NCI-H82 treated with DMSO at 0.1 percent for 48 hours (cell line): ENCODE measurements around the gene HOMEZ.
"Not testable (repeated sequence)": the region's sequence is repeated elsewhere in the genome, so short reads cannot be mapped to it uniquely, and the experiment has no call there.

Experiments
- DNase-seq: peaks from one replicate; lab custom pipeline; 2025; ENCODE audit not compliant: unreplicated experiment; lab: John Stamatoyannopoulos, UW

Gene HOMEZ

DNA sequence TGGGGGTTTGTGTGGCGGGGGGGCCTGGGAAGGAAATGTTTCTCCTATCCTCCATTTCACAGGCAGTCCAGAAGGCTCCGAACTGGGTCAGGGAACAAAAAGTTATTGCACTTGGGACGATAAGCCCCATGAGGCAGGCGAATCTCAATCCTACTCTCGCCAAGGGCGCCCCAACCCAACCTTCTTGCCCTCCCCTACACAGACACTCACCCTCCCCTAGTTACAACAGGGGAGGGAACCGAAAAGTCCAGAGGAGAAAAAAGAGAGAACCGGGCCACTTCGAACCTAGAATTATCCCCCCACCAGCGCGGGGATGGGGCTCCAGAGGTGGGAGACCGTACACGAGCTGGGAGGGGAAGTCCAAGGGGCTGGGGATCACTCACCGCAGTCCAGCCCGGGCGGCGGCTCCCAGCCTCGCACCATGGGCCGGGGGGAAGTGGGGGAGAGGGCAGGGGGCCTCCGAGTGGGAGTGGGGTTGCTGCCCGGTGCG is 357 bp downstream of the HOMEZ start:
- no peak for DNase-seq

DNA sequence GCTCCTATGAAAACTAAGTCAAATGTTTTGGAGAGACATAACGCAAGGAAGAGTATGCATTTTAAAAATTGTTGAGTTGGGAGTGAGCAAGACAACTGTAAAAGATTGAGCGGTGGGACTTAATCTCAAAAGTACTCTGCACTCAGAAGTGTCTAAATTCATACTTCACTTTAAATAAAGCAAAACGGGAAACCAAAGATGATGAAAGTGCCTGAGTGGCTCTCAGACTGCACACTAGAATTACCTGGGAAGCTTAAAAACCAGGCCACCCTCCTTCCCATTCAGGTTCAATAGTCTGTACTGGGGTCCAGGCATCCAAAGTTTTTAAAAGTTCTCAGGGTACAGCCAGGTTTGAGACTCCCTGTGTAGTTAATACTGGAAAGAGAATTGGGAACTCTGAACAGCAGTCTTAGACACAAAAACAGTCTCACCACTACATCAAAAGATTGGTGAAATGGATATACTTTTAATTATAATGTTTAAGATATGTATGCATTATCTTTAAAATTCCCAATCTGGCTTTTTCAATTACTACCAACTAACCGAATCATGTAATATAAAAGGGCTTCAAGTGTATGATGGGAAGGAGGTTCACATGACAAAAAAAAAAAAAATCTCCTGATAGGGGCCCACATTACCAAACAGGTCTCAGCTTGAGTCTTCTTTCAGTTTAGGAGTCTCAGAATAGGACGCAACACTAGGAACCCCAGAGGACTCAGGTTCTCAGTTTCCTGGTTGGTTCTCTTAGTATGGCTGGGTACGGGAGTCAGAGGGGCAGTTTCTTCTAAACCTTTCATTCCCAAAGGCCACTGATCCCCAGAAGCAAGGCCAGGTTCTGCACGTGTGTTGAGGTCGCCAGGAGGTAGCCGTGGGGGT is 1.0 kb downstream of the HOMEZ start:
- peak; percentile 72 for DNase-seq

DNA sequence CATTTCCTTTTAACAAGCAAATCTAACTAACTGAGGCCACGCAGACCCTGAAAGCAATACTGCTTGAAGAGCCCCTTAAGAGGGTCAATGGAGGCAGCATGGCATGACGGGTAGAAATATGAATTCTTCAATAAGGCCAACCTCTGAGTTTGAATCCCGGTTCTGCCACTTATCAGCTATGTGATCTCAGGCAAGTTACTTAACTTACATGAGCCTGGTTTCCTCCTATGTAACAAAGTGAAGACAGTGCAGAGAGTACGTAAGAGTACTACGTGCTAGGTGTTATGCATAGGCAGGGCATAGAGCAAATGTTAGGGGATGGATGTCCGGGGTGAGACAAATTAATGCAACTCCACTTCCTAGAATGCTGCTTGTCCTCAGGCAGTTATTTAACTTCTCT is 4.7 kb downstream of the HOMEZ start:
- DNase-seq, result no peak

DNA sequence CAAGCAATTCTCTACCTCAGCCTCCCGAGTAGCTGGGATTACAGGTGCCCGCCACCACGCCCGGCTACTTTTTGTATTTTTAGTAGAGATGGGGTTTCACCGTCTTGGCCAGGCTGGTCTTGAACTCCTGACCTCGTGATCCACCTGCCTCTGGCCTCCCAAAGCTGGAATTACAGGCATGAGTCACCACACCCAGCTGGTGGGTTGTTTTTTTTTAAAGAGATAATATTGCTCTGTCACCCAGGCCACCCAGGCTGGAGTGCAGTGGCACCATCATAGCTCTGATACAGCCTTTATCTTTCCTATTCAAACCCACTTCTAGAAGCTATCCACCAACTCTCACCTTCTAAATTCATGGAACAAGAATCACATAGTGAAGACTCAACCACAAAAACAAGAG is 8.0 kb downstream of the HOMEZ start:
- not testable (repeated sequence) for DNase-seq

DNA sequence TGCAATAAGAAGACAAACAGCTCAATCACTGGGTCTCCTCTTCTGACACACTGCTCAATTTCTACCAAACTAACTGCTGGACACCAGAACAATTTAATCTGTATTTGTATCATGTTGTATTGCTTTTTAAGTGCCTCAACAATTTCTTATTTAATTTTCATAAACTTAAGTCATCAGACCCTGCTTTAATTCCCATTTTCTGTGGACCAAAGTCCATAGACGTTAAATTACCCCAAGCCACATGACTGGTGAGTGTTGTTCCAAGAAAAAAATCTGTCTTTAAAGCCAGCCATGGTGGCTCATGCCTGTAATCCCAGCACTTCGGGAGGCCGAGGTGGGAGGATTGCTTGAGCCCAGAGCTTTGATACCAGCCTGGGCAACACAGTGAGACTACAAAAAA is 8.7 kb downstream of the HOMEZ start:
- no peak for DNase-seq

DNA sequence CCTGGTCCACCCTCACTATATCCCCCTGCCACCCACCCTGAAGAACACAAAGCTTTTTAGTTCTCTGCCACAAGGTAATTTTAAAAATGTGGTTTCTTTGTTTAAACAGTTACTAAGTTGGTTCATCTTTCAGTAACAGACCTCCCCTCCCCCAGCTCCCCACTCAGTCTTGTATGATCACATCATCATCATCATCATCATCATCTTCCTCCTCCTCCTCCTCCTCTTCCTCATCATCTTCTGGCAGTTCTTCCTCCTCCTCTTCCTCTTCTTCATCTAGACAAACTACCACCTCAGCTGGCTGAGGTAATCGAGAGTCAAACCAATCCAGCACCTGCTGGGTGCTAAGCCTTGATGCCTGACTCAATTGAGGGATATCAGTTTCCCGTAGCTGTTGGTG is 10.5 kb downstream of the HOMEZ start:
- DNase-seq, result no peak

DNA sequence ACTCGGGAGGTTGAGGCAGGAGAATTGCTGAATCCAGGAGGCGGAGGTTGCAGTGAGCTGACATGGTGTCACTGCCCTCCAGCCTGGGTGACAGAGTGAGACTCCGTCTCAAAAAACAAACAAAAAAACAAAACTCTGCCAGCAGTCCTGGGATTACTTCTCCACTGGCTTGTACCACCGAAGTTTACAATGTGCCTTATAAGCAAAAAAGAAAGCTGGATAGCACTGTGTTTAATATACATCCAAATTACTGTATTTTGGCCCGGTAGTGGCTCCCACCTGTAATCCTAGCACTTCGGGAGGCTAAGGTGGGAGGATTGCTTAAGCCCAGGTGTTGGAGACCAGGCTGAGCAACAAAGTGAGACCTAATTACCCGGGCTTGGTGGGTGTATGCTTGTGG is 16.7 kb downstream of the HOMEZ start:
- DNase-seq, result no peak

DNA sequence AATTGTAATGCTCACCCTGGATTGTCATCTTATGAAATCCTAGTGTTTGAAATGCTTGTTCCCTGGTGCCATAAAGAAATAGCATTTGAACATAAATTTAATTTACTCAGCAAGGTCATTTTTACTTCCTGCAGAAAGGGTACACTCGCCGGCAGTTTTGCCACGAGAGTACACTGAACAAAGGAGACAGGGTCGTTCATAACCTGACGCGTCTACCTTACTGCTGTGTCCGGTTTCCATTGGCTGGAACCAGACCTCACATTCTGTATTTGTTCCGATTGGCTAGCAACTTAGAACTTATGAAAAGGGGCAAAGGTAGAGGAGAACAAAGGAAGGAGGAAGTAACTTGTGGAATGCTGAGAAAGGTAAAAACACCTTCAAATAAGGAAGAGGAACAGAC is 25.1 kb downstream of the HOMEZ start:
- DNase-seq, result not testable (repeated sequence)

DNA sequence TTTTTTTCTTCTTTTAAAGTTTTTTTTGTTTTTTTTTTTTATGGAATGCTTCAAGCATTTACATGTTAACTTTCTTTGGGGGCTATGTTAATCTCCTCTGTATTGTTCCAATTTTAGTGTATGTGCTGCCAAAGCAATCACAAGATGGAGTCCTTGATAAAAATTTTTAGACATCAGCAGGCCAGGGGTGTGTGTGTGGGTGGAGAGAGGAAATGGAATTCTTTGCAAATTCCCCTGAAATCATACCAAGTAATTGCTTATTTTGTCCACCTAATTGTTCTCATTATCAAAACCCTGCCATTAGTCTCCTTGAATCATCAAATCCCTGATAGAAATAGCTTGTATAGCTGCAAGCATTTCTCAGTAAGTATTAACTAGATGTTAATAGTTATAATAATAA is 26.5 kb downstream of the HOMEZ start:
- DNase-seq, result no peak

DNA sequence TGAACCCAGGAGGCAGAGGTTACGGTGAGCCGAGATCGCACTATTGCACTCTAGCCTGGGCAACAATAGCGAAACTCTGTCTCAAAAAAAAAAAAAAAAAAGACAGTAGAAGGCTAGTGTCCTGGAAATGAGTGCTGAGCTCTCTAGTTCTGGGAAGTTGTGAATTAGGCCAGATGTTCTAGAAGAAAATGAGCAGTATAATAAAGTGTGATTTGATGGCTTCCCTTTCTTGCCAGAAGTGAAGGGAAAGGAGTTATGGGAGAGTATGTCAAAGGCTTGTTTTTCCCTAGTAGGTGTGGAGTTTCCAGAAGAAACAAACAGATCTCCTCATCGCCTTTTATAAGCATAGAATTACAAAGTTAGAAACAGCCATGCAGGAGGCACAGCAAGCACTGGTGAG is 27.7 kb downstream of the HOMEZ start:
- DNase-seq, result no peak

DNA sequence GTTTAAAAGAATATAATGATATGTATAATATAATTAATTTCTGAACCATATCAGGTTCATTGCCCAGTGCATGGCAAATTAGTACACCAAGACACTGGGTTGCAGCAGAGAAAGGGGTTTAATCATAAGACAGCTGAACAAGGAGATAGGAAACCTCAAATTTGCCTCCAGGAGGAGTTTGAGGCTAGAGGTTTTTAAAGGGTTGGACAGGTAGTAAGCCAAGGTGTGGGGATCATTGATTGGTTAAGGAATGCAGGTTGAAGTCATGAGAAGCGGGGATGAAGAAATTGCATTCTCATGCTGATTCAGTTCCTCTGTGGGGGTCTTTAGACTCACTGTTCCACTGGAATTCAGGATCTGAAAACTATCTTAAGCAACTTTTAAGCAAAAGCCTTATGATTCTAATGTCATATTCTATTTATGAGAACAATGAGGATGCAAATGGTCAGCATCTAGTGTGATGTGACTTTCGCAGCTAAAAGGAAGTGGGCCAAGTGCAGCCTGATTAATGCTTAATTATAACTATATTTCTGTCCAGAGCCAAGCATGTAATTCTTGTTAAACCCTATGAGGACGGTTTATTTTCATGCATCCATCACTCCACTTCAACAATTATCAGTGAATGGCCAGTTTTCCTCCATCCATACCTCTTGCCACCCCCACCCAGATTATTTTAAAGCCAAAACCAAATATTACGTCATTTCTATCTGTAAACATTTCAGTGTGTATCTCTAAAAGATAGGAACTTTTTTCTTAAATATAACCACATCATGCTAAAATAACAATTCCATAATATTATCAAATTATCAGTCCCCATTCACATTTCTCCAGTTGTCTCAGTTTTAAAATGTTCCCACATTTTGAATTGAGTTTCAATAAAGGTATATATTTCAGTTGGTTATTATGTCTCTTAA is 33.3 kb downstream of the HOMEZ start:
- no peak for DNase-seq

DNA sequence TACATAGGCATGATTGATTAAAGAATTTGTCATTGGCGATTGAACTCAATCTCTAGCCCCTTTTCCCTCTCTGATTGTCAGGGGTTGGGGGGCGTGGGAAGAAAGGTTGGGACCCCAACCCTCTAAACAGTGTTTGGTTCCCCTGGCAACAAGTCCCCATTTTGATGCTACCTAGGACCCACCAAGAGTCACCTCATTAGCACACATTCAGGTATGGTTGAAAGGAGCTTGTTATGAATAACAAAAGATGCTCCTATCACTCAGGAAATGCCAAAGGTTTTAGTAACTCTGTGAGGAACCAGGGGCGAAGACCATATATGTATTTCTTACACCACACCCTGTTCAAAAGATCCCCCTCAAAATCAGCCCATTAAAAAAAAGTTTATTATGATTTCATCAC is 33.9 kb downstream of the HOMEZ start:
- DNase-seq, result no peak

DNA sequence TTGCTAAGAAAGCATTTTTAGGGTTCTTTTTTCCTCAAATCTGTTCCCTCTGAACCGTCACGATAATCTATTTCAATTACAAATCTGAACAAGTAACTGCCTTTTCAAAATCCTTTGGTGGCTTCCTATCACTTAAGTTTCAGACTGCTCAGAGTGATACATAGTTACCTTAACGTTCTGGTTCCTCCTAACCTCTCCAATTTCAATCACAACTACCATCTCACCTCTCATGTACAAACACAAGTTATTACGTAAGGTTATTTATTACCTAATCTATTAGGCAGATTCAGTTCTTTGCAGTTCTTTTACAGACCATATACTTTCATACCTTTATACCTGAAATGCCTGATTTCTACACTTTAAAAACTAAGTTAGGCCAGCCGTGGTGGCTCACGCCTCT is 36.1 kb downstream of the HOMEZ start:
- DNase-seq, result no peak

DNA sequence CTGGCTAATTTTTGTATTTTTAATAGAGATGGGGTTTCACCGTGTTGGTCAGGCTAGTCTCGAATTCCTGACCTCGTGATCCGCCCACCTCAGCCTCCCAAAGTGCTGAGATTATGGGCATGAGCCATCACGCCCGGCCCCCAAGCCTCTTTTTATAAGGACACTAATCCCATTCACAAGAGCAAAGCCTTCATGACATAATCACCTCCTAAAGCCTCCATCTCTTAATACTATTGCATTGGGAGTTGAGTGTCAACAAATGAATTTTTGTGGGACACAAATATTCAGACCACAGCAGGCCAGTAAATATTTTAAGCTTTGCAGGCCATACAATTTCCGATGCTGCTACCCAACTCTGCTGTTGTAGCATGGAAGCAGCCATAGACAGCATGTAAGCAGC is 37.3 kb downstream of the HOMEZ start:
- peak; percentile 94 for DNase-seq

DNA sequence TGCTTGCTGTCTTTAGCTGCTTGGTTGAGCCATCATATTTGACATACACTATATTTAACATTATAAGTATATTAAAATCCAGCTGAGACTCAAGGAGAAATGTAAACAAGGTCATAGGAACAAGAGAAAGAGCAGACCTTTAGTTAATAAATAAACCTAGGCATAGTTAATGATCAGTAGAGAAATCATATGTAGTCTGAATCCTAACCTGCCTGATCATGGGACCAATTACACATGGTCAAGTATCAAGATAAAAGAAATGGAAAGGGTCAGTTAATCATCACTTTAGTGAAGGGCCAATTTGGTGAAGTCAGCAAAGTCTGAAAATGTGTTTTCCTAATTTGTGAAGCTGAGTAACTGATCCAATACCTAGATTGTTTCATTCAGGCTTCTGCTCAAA is 40.6 kb downstream of the HOMEZ start:
- DNase-seq, result no peak

DNA sequence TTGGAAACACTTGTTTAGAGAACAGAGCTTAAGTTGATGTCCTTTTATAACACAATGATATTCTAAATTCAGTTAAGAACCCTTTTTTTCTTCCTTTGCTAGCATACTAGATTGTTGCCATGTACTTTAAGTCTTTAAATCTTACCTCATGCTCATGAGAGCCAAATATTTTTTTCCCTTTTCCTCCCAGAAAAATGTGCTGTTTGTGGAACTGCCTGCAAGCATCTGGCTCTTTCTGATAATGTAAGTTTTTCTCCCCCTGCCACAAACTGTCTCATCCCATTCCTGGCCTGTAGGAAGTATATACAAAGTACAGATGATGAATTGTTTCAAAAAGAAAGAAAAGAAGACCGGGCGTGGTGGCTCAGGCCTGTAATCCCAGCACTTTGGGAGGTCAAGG is 42.9 kb downstream of the HOMEZ start:
- DNase-seq, result no peak

DNA sequence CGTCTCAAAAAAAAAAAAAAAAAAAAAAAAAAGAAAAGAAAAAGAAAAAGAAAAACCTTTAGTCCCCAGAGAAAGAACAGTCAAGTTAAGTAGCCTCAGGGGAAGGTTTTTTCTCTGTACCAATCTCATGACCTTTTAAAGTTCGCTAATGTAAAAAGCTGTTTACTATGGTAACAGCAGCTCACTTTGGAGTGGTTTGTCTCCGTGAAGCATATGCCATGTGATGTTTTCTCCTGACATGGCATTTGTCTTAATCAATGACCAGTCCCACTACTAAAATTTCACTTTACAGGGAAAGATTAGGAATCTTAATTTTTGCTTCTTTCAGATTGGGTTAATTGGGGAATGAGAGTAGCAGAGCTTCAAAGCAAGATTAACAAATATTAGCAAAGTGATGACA is 43.9 kb downstream of the HOMEZ start:
- DNase-seq, result no peak

DNA sequence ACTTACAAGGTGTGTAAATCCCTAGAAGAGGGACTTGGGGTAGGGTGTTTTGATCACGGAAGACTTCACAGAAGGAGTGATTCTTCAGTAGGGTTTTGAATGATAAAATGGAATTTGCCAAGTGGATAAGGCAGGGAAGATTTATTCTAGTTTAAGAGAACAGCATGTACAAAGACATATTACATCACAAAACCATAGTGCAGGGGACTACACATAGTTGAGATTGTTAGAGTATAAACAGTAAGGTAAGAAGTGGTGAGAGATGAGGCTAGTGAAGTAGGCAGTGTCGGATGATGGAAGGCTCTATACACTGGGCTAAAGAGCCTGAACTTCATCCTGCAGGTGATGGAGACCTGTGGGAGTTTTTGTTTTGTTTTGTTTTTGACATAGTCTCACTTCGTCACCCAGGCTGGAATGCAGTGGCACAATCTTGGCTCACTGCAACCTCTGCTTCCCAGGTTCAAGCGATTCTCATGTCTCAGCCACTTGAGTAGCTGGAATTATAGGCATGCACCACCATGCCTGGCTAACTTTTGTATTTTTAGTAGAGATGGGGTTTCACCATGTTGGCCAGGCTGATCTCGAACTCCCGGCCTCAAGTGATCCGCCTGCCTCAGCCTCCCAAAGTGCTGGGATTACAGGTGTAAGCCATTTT is 44.7 kb downstream of the HOMEZ start:
- DNase-seq, result not testable (repeated sequence)

DNA sequence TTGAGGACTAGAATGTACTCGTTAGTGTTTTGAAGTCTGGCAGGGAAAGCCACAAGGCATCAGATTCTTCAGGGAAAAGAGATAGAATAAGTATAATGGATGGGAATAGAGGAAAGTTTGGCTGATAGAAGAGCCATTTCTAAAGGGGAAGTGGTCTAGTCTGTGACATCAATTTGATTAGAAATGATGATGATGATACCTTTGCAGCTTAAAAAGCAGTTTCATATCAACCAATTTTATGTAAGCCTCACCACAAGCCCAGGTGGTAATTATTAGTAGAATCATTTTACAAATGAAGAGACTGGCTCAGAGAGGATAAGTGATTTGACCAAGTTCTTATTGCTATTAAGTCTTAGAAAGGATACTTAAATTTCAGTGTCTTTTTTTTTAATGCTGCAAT is 45.3 kb downstream of the HOMEZ start:
- no peak for DNase-seq

DNA sequence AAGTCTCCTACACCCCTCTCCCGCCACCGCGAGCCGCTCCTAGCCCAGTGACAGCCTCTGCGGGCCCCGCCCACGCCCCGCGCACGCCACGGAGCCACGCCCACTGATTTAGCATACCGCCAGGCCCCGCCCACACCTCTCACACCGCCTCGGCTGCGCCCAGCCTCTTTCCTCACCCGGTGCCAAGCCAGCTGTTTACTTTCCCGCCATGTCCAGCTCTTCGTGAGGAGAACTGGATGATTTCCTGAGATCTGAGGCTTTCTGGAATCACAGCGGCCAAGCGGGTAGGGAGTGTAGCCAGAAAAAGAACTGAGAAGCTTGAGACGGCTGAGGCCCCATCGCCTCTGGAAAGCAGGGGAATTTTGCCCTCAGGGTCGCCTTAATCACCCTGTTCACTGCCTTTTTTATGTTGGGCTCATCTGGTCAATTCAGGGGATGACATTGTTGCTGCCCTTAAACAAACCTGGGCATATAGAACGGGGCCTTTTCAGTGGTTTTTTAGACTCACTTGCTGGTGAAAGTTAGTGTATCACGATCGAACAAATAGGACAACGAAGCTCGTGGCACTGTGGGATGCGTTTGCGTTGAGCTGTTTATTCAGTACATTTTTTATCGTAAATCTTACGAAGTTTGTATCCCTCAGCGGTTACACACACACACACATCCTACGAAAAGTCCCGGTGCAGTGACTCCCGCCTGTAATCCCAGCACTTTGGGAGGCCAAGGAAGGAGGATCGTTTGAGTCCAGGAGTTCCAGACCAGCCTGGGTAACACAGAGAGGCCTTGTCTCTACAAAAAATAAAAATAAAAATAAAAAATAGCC is 47.9 kb downstream of the HOMEZ start, which contains the start of gene RNF212B:
TSS of gene RNF212B (plus strand) at position 165 of the 823 bp plus-strand sequence. CDS start 2,410 bp downstream, outside the sequence.
- DNase-seq, result peak; percentile 100
